HG02840 (cell line): ENCODE results near the gene NEURL1.

ENCODE experiments used
- ATAC-seq: cut with Tn5 transposase; IDR thresholded peaks from one replicate; pipeline ENCODE4 v1.9.1; 2021; ENCODE audit warnings: mild to moderate bottlenecking, moderate library complexity, moderate number of reproducible peaks; ENCODE audit not compliant: unreplicated experiment, low FRiP score

Gene NEURL1

GRCh38 chr10:103543617-103544525 is 50.4 kb downstream of the NEURL1 start:
- ATAC-seq, result no peak

DNA sequence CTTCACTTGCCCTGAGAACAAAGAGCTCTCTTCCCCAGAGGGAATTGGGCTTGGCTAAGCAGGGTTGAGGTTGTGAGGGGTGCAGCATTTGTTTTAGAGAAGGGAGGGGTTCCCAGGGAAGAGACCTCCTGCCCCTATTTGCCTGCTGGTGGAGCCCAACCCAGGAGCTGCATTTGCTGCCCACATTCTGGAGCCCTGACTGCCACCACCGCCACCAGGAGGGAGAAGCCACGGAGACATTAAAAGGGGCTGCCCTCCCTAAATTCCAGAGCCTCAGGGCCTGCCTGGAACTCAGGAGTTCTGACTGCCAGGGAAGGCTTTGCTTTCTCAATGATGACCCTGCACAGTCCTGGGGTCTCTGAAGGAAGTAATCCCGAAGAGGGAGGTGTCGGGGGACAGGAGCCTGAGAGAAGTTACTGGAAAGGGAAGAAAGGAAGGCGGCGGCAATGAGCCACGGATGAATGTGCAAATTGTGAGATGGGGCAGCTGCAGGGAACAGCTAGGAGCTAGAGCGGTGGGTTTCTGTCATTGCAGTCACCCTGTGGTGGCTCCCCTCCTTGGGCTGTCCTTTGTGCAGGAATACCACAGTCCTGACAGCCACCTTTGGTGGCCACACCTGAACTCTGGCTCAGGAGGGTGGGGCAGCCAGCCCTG is 51.3 kb downstream of the NEURL1 start:
- ATAC-seq, result no peak

DNA sequence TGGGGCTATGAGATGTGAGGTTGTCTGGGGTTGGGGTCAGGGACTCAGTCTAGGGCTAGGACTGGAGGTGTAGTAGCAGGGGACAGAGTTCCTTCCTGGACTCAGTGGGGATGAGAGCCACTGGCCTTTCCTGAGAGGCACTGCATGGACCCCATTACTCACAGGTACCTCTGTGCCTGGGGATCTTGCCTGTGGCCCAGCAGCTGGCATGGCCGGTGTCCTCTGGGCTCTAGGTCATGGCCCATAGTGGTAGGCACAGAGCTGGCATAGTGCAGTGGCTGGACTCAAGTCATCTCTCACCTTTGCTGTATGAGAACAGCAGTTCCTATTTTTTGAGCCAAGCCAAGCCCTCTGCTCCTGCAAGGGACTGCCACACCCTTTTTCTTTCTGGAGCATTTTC is 51.9 kb downstream of the NEURL1 start:
- ATAC-seq, result no peak

- ATAC-seq, result no peak
Measured at GRCh38 chr10:103545771-103546281, 52.3 kb downstream of the NEURL1 start.

DNA sequence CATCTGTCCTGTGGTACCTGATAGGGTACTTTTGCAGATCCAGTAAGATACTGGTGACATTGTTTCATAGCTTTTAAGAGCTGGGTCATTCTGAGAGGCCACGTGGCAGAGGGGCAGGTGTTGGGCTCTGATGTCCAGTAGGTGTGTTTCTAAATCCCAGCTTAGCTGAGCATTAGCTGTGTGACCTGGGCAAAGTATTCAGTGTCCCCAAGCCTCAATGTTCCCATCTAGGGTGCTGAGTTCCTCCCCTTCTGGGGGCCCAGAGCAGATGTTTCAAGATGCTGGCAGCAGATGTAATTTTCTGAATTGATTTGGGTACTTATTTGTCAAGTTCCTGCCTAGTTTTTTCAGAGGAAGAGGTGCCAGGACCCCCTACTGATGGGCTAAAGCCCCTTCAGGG is 52.9 kb downstream of the NEURL1 start:
- ATAC-seq, result no peak

DNA sequence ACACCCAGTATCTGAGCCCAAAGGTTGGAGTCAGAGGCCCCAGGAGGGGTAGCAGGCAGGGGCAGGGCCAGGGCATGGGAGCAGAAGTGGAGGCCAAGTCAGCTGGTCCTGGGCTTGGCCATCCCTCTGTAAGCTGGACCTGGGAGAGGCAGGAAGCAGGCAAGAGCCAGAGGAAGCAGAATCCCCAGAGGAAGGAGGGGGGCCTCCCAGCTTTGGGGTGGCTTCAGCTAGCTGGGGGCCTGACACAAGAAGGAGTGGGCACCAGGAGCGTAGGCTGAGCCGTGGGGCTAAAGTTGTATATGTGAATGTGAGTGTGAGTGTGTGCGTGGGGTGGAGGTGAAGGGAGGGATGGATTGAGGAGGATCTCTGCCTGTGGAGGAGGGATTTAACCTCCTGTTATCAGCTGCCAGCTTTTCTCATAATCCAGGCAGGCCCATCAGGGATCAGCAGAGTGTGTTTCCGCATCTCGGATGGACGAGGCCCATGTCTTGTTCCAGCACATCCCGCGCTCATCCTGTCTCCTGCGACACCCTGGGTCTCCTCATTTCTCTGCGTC is 54.0 kb downstream of the NEURL1 start:
- no peak for ATAC-seq

DNA sequence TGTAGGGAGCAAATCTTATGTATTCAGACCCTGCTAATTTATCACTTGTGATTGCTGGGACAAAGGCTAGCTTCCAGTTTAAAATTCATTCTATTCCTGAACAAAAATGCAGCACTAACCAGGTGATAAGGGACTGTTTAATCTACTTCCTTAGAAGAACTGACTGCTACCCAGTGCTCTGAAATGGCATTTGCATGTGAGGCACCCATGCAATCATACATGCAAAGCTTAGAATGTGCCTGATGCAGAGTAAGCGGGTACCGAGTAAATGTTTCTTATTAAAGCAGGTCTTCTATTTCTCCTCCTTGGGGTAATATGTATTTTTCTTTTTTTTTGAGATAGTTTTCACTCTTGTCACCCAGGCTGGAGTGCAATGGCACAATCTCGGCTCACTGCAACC is 54.5 kb downstream of the NEURL1 start:
- ATAC-seq, result no peak

GRCh38 chr10:103548581-103549348 is 55.3 kb downstream of the NEURL1 start:
- ATAC-seq, result no peak

GRCh38 chr10:103549349-103549685 is 55.8 kb downstream of the NEURL1 start:
- ATAC-seq, result no peak

- ATAC-seq, result no peak
Measured at GRCh38 chr10:103550229-103550628, 56.7 kb downstream of the NEURL1 start.

DNA sequence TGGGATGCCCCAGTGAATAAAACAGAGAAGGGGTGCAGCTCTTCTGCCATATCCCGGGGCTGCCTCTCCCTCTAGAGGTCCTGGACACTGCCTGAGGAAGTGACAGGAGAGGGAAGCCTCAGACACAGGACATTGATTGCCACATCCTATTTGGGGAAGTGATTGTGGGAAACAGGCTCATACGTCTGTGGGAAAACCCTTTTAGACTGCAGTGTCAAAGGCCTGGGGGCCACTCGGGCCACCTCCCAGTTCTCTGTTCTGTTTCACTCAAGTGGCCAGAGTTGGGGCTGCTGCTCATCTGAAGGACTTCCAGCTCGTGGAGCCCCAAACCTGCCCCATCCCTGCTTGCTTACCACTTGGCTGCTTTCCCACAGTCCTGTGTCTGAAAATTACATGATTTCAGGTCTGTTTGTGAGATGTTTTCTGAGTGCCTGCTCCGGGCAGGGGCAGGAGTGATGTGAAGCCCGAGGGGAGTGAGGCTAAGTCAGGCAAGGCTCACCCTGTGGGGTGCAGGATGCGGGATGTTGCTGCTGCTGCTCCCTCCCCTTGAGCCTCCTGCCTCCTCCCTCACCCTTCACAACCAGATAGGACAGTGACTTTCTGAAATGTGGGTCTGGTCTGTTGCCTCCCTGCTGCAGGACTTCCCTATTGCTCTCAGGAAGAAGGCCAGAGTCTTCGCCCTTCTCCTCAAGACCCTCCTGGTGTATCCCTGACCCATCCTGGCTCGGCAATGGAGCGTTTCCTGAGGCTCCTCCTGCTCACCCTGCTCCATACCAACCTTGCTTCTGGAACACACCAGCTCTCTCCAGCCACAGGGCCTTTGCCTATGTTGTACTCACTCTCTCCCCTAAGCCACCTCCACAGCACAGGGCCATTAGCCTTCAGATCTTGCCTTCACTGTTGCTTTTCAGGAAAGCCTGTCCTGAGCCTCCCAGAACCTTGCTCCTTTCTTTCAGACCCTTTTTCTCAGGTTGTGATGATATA is 58.4 kb downstream of the NEURL1 start:
- no peak for ATAC-seq

GRCh38 chr10:103552856-103553742 is 59.6 kb downstream of the NEURL1 start:
- no peak for ATAC-seq

DNA sequence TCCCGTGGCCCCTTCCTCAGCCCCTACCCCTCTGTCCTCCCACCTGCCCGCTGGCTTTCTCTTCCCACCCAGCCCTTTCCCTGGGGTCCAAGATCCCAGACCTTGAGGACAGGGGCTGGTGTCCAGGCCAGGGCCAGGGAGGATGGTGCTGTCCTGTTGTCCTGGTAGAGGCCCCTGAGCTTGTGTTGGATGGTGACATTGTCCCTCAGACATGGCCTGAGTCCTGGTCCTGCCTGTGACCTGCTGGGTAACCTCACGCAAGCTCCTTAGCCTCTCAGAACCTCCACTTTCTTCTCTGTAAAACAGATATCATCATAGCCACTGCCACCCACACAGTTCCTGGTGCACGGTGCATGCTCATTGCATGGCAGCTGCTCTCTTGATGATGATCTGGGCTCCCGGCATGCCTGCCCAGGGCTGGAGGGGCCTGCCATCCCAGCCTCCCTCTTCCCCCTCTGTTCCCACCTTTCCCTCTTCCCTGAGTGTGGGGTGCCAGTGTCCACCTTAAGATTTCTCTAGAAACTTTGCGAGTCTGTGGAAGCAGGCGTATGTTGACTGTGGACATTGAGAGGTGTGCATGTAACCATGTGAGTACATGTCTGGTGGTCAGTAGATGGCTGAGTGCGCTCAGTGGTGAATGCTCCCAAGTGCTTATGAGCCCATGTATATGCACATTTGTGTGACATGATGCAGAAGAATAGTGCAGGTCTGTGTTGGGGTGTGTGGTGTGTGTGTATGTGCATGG is 60.4 kb downstream of the NEURL1 start:
- no peak for ATAC-seq

DNA sequence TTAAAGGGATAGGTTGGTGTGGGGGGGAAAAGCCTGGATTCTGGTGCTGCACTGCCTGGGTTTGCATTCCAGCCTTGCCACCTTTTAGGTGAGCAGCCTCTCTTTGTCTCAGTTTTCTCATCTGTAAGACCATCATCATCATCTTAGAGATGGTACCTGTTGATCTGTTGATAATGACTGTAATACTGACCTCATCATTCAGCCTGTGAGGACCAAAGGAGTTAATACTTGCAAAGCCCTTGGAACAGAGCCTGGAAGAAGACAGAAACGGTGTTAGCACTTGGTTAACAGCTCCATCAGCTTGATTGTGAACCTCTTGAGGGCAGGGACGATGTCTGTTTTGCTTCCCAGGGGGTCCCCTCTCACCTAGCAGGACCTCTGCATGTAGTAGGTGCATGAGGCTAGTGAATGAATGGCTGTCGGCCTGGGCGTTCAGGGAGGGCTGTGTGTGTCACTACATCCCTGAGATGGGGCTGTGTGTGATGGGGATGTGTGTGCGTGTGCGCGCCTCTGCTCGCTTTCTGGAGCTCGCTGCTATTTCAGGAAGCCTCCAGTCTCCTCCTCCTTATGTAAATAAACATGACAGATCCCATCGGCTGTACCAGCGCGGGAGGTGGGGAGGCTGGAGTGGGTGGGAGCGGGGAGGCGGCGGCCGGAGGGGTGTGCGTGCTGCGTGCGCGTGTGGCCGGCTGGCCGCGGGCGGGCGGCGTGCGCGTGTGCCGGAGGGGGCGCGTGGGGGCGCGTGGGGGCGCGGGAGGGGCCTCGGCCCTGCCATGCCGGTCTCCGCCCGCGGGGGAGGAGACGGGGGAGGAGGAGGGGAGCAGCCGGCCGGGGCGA is 61.2 kb downstream of the NEURL1 start:
- no peak for ATAC-seq

DNA sequence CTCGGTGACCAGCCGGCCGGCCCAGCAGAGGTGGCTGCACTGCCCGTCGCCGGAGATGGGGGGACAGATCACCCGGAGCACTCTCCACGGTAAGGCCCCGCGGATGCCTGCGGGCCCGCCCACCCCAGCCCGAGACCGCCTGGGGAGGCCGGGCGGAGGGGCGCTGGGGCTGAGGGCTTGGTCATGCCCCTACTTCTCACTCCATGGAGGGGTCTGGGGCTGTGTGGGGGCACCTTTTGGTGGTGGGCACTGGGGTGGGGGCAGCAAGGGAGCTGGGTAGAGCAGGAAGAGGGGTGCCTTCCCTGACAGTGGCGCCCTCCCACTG is 61.8 kb downstream of the NEURL1 start:
- ATAC-seq, result no peak

DNA sequence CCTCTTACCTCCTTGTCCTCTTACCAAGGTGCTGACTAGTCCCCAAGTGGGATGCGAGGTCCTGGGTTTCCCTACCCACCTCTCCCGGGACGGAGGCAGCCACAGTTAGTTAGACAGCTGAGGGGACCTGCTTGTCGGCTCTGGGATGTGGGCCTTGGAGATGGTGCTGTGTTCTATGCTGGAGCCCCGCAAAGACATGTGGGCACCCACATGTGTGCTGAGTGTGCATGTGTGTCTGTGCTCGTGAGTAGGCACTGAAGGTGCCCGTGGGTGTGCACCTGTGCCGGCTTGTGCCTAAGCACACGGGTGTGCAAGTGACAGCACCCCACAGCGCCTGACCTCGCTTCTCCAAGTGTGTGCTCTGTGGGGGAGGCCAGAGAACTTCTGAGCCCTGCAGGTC is 62.2 kb downstream of the NEURL1 start:
- ATAC-seq, result no peak

DNA sequence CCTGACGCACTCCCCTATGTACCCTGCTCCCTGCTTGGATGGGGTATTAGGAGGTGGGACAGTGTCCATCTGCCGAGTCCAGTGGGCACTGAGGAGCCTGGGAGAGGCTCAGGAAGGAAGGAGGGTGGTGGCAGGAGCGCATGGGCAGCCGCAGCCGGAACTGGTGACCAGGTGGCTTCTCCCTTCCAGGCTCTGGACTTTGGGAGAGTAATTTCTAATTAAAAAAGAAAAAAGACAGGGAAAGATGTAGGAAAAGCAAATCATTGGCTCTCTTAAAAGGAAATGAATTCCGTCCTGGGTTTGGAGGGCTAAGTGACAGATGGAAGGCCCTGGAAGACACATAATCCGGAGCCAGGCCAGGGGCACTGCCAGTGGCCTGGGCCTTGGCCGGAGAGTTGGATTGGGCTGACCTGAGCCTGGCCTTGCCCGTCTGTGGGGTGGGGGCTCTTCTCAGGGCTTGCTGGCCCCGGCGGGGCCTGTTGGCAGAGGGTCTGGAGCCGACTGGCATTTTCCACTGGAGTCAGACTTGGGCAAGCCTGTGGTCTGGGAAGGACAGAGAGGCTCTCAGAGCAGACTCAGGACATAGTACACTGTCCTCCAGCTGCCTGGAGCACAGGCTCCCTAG is 63.0 kb downstream of the NEURL1 start:
- ATAC-seq, result no peak
